Activated CD4-positive, alpha-beta T cell treated with anti-CD3 and anti-CD28 coated beads, Interleukin-2, amount 50 U/mL, for 4 hours (primary cell): ENCODE measurements around the gene CMIP.

Source experiments
- DNase-seq, 2 experiments: peaks; one replicate each; pipeline ENCODE4 v3.0.0-alpha.2; 2020

The CMIP gene

DNA sequence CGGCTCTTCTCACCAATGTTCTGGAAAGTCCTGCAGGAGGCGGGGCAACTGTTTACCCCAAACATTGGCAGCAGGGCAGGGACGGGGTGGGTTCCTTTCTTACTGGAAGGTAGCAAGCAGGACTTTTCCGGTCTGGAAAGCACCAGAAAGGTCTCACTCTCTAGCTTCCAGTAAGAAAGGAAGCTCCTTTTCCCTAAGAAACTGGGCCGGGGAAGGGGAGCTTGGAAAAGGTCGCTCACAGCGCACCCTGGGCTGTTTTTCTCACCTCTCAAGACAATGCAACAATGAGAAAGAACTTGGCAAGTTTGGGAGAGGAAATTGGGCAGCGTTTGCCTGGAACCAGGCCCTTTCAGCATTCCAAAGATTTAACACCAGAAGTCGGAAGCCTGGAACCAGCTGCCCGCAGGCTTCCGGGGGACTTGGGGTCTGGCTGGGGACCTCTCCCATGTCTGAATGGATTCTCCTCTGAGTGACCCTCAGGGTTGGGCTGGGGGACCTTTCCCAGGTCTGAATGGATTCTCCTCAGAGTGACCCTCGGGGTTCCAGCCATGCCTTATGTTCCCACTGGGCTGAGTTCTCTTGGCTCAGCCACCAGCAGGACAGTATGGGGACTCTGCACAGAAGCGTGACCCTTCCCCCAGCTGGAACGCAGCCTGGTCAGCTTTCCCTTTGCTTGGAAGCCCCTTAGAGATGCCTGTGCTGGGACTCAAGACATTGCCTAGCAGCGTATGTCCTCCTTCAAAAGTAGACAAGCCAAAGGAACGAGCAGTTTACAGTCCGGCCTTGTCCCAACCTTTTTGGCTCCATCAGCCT lies 167.9 kb downstream of the CMIP start:
- DNase-seq, result no peak

DNA sequence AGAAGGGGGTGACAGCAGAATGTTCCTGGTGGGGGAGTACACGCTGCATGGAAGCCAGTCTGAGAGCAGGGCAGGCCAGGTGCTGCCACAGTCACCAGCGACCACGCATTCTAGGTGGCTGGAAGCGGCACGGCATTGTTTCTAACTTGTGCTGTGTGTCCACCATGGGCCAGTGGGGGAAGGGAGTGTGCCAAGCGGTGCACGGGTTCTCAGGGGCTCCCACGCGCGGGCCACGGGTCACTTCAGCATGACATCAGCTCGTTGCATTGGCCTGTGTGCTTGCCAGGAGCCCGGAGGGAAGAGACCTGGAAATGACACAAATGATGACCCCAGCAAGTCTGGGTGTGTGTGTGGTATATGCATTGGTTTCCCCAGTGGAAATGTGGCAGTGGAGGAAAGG lies 169.6 kb downstream of the CMIP start:
- no peak for DNase-seq

- no peak for DNase-seq
These were observed 170.2 kb downstream of the CMIP start for GRCh38 chr16:81614654-81615359.

DNA sequence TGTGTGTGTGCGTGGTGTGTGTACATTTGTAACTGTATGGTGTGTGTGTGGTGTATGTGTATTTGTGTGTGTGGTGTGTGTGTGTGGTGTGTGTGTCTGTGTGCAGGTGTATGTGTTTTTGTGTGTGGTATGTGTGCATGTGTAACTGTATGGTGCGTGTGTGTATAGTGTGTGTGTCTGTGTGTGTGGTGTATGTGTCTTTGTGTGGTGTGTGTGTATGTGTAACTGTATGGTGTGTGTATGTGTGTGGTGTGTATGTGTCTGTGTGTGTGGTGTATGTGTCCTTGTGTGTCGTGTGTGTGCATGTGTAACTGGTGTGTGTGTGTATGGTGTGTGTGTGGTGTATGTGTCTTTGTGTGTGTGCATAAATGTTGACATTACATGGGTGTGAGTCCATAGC lies 170.8 kb downstream of the CMIP start:
- no peak for DNase-seq

GRCh38 chr16:81615833-81616232 lies 171.2 kb downstream of the CMIP start:
- no peak for DNase-seq

DNA sequence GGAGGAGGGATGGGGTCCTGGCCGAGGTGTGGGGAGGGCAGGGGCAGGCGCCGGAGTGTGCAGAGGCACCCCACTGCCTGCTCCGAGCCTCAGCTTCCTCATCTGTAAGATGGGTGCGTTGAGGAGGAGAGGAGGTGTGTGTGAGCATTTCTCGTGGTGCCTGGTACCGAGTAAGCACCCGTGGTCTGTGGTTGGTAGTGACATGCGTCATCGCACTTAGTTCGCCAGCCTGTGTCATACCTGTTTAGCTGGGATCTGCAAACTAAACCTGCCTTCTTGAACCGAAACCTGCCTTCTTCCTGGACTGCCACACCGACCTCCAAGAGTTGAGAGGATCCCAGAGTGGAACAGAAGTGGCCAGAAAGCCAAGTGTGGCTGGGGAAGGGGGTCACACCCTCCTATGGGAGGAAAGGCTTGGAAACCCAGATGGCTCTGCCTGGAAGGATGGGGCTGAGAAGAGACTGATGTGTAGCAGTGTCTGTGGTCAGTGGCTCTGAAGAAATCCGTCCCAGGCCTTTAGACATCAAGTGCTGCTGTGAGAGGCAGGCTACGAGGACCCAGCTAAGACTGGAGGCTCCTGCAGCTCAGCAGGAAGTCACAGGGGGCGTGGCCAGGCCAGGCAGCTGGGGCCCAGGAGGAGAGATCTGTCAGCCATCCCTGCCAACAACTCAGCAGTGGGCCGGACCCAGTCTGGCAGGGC lies 171.9 kb downstream of the CMIP start:
- DNase-seq, result peak; percentile 63 to 65

- no peak for DNase-seq
These were observed 172.4 kb downstream of the CMIP start for GRCh38 chr16:81617021-81617346.

- no peak for DNase-seq
These were observed 173.6 kb downstream of the CMIP start for GRCh38 chr16:81618187-81618586.

- no peak for DNase-seq
These were observed 174.1 kb downstream of the CMIP start for GRCh38 chr16:81618661-81619060.

DNA sequence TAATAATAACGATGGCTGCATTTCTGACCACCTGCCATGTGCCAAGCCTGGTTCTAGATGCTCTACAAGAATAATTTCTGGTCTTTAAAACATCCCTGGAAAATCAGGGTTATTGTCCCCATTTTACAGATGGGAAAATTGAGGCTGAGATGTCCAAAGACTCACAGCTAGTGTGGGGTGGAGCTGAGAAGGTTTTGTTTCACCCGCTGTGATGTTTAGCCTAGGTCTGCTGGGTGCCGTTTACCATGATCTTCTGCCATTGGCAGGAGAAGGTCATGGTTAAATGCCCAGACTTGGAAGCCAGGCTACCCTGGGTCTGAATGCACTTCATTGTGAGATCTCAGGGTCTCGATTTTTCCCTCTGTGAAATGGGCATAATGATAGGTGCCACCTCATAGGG lies 175.4 kb downstream of the CMIP start:
- DNase-seq, result no peak

DNA sequence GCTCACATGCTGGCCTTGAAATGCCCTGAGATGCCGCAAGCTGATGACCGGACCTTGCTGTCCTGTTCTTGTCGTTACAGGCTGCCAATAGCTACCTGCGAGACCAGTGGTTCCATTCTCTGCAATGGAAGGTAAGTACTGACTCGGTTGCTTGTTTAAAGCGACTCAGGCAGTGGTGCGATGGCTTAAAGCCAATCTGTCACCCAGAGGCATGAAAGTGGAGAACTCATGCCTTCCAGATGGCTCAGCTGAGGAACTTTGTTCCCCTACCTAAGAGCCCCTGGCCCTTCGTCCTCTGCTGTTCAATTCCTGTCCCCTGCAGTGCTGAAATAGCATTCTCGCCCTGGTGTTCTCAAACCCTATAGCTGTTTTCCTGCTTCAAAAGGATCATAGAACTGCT lies 176.2 kb downstream of the CMIP start:
- DNase-seq, result no peak

DNA sequence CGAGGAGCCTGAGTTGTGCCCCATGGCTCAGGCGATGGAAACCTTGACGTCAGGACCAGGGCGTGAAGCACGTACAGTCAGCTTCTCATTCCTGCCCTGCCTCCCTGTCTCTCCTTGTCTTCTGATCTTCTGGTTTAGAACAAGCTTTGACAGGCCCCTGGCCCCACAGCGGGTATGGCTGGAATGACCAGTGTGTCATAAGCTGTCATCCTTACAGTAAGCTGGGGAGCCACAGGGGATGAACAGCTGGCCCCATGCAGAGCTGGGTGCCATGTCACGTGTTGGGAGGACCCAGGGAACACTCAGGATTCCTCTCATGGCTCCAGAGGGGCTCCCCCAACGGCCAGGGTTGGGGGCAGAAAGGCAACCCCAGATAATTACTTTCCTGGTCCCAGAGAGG lies 176.9 kb downstream of the CMIP start:
- DNase-seq, result no peak

DNA sequence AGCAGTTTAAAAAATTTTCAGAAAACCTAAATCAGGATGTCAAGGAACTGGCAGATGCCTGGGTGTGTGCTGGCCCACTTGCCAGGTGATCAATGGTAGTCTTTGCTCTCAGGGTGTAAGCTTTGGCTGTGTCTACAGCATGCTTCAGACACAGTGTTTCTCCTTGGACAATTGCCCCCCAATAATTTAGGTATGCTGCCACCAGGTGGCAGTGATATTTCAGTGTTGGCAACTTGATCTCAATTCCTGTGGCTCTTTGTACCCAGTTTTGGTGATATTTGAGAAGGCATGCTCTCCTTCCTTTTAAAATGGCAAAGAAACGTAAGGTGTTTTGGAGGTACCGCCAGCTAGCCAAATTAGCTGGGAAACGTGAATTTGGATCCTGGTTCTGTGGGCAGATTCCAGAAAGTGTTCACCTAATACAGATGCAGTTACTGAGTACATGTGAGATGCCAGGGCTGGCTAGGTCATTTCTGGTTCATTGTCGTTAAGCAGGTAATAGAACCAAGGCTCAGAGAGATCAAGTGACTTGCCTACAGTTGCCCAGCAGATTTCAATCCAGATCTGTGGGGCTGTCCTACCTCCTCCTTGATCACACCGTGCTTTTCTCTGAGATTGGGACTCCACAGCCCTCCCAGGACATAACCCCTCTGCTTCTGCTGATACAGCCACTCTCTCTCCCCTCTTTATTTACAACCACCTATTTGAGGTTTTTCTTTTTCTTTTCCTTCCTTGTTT lies 178.9 kb downstream of the CMIP start:
- DNase-seq, result peak; percentile 51 to 56

- no peak for DNase-seq
These were observed 179.8 kb downstream of the CMIP start for GRCh38 chr16:81624403-81624759.

- DNase-seq, result no peak
These were observed 180.3 kb downstream of the CMIP start for GRCh38 chr16:81624760-81625543.

DNA sequence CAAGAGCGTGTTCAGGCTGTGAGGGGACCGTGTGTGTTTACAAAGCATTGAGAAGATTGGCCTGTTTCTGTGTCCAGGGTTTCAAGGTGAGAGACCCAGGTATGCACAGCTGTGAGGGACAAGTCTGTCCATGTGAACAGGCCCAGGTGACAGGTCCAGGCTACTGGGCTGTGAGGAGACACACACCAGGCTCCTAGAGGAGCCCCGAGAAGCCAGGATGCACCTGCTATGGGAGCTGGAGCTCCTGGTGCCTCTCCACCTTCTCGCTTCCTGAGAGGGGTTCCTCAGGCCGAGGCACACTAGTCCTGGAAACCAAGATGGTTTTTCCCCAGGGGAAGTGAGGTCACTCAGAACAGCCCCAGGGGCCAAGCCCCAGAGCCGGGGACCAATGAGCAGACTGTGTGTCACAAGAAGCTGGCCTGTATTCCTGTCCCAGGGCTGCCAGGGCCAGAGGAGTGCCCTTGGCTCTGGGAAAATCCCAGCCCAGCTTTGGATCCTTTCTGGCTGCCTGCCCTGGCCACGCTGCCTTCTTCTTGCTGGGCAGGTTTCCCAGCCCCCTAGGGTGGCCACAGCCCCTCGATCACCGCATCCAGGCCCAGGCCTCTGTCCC lies 181.0 kb downstream of the CMIP start:
- no peak for DNase-seq

DNA sequence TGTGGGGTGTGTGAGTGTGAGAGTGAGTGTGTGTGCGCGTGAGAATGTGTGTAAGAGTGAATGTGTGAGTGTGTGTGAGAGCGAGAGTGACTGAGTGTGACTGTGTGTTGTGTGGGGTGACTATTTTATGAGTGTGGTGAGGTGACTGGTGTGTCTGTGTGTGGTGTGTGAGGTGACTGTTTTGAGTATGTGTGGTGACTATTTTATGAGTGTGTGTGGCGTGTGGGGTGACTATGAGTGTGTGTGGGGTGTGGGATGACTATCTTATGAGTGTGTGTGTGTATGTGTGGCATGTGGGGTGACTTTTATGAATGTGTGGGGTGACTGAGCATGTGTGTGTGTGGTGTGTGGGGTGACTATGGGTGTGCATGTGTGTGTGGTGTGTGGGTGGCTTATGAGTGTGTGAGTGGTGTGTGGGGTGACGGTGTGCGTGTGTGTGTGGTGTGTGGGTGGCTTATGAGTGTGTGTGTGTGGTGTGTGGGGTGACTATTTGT lies 181.6 kb downstream of the CMIP start:
- peak in 1 of 2 experiments; percentile 6 for DNase-seq

DNA sequence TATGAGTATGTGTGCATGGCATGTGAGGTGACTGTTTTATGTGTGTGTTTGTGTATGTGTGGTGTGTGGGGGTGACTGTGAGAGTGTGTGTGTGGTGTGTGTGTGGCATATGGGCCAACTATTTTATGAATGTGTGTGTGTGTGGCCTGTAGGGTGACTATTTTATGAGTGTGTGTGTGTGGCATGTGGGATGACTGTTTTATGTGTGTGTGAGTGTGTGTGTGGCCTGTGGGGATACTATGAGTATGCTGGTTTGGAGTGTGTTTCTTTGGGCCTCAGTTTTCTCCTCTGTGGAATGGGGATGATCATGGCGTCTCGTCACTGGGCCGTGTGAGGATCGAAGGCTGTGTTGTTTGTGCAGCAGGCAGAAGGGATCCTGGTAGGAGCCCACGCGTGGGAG lies 182.4 kb downstream of the CMIP start:
- DNase-seq, result no peak

DNA sequence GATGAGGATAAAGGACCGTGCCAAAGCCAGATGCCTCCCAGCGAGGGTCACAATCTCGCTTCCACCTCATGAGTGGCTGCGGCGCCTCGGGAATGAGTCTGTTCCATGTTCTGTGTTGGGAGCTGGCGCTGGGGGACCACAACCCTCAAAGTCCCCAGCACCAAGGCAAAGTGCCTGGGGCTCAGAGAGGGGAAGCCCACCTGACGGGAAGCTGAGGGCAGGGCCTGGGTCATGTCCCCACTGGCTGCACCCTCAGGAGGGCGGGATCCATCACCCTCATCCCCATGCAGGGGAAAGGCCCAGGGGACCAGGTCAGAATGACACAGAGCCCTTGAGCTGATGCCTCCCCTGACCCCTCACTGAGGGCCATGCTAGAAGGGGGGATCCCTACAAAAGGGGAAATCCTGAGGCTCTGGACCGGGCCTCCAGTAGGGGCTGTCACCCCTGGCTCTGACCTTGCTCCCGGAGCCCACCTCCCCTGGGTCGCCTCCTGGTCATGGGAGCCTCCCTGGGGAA lies 183.2 kb downstream of the CMIP start:
- DNase-seq, result no peak

- no peak for DNase-seq
These were observed 184.6 kb downstream of the CMIP start for GRCh38 chr16:81629034-81629802.
